ENCODE results near the gene TNS4. TPM values are rescaled to one million over a fixed set of nuclear protein-coding genes. Genes with fewer than 3 reads are reported as not detected.

TNS4 gene
- total RNA-seq, 4 donors from 2014 or later: 0.30 TPM; not detected in 3

DNA sequence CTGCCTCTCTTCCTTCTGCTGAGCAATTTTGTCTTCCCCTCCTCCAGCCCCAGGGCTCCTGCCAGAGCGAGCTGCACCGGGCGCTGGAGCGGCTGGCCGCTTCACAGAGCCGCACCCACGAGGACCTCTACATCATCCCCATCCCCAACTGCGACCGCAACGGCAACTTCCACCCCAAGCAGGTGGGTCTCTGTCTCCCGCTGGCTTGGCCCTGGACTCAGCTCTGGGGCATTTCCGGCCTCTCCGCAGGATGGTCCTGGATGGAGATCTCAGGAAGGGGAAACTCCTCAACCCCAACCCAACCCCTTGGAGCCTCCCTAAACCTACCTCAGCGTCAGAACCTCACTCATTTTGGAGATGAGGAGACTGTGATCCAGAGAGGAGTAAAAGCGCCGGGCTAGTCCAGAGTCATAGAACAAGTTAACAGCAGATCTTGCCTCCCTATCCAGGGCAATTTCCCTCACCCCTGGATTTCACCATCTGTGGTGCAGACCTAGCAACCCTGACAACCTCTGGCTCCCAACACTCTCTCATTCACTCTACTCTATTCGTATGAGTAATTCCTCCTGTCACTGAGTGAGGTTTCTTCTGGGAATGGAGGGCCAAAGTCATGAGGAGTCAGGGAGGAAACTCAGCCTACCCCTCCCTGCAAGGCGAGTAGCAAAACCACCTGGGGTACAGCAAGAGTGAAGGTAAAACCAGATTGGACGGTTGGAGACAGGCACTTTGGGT is 47.4 kb downstream of the TNS4 start:
- no peak for DNase-seq (ENCODE audit: low spot score in 2 of 2)
- no peak for TF ChIP-seq POLR2A (IDR thresholded peaks at IDR 0.05)
- 74 to 85% methylated on average over 19 of the region's 19 CpGs for WGBS, 2 donors
- Histone ChIP-seq H3K36me3 (peaks cover 0 to 51% (median 3%) of the 10 kb centered on the region in 3 donors), H3K27ac (peak overlapping the region; percentile 17 to 95 (median 60)), H3K9me3 (no peaks in the 10 kb centered on the region), H3K27me3 (no peaks in the 10 kb centered on the region), H3K4me1 (peaks cover 0 to 94% (median 61%) of the 10 kb centered on the region in 4 donors), H3K4me3 (no peak overlapping the region)

DNA sequence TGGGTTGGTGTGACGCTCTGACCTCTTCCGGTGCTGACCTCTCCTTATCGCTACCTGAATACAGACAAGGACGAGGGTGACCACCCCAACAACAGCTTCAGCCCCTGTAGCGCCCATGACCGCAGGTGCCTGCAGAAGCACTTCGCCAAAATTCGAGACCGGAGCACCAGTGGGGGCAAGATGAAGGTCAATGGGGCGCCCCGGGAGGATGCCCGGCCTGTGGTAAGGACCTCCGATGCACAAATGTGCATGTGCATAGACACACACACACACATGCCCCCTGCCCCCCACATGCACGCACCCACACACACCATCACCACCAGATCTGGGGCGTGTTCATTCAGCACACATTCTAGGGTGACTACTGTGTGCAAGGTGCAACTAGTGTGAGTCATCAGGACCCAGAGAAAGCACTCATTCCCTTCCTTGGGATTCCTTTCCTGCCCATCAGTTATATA is 48.5 kb downstream of the TNS4 start:
- H3K27ac ChIP-seq: peak overlapping the region; percentile 58 to 95 (median 82)
- peaks cover 0 to 94% (median 65%) of the 10 kb centered on the region in 4 donors for H3K4me1 ChIP-seq
- no peak overlapping the region for H3K4me3 ChIP-seq
- TF ChIP-seq CTCF (IDR thresholded peaks at IDR 0.05) (no peak), POLR2A (IDR thresholded peaks at IDR 0.05) (no peak), EP300 (IDR thresholded peaks at IDR 0.05) (no peak)
- H3K27me3 ChIP-seq: no peaks in the 10 kb centered on the region
- peaks cover 0 to 51% (median 3%) of the 10 kb centered on the region in 3 donors for H3K36me3 ChIP-seq
- WGBS, 2 donors: 71 to 75% methylated on average over 15 of the region's 15 CpGs
- H3K9me3 ChIP-seq: no peaks in the 10 kb centered on the region
- DNase-seq (ENCODE audit: low spot score in 2 of 2): no peak

- no peaks in the 10 kb centered on the region for H3K9me3 ChIP-seq
- peak overlapping the region; percentile 58 to 95 (median 82) for H3K27ac ChIP-seq
- H3K27me3 ChIP-seq: no peaks in the 10 kb centered on the region
- H3K36me3 ChIP-seq: peaks cover 0 to 45% (median 3%) of the 10 kb centered on the region in 3 donors
- no peak overlapping the region for H3K4me3 ChIP-seq
- TF ChIP-seq EP300 (IDR thresholded peaks at IDR 0.05) (peak in 1 of 2 donors; percentile 82), CTCF (IDR thresholded peaks at IDR 0.05) (no peak)
- H3K4me1 ChIP-seq: peaks cover 0 to 94% (median 68%) of the 10 kb centered on the region in 4 donors
- 38 to 43% methylated on average over 7 of the region's 7 CpGs for WGBS, 2 donors
- DNase-seq (ENCODE audit: low spot score in 2 of 2): peak in 1 of 2 donors; percentile 70
These were observed 49.1 kb downstream of the TNS4 start for GRCh38 chr17:40452216-40452787.

GRCh38 chr17:40451420-40451819 is 50.0 kb downstream of the TNS4 start:
- 14 to 20% methylated on average over 6 of the region's 6 CpGs for whole genome bisulfite sequencing, 2 donors
- Histone ChIP-seq H3K4me3 (no peak overlapping the region), H3K4me1 (peaks cover 0 to 94% (median 66%) of the 10 kb centered on the region in 4 donors), H3K9me3 (no peaks in the 10 kb centered on the region), H3K27me3 (no peaks in the 10 kb centered on the region), H3K27ac (peak overlapping the region; percentile 58 to 95 (median 82)), H3K36me3 (peaks cover 0 to 36% (median 3%) of the 10 kb centered on the region in 3 donors)
- TF ChIP-seq CTCF (IDR thresholded peaks at IDR 0.05) (no peak), EP300 (IDR thresholded peaks at IDR 0.05) (peak; percentile 42 to 85)
- peak; percentile 79 to 83 for DNase-seq (ENCODE audit: low spot score in 2 of 2)

GRCh38 chr17:40450175-40450574 is 51.2 kb downstream of the TNS4 start:
- Histone ChIP-seq H3K9me3 (no peaks in the 10 kb centered on the region), H3K4me3 (no peak overlapping the region), H3K27me3 (no peaks in the 10 kb centered on the region), H3K4me1 (peaks cover 0 to 95% (median 73%) of the 10 kb centered on the region in 4 donors), H3K27ac (peak overlapping the region in 3 of 4 donors; percentile 70 to 95 (median 95)), H3K36me3 (peaks cover 0 to 23% (median under 1%) of the 10 kb centered on the region in 3 donors)
- WGBS, 2 donors: 77 to 85% methylated on average over 3 of the region's 3 CpGs
- TF ChIP-seq POLR2A (IDR thresholded peaks at IDR 0.05): no peak
- no peak for TF ChIP-seq EP300 (IDR thresholded peaks at IDR 0.05)
- peak; percentile 31 to 44 (median 36) for TF ChIP-seq CTCF (IDR thresholded peaks at IDR 0.05)
- DNase-seq (ENCODE audit: low spot score in 2 of 2): peak in 1 of 2 donors; percentile 50

Data from tibial nerve (tissue), 4 donors.